PC-9 (cell line): ENCODE results near the gene CPA2. TPM values are rescaled to one million over a fixed set of nuclear protein-coding genes. Genes with fewer than 3 reads are reported as not detected.

Experiments
- Bru-seq: library from RNA; stranded (reverse); fragments of 400-500 nt; gene quantifications from one replicate; lab custom pipeline; 2021; lab: Mats Ljungman, UMichigan
- BruChase-seq, 2 experiments: library from RNA; stranded (reverse); fragments of 400-500 nt; gene quantifications; one replicate each; lab custom pipeline; 2021; lab: Mats Ljungman, UMichigan
- BruUV-seq: library from RNA; stranded (reverse); fragments of 400-500 nt; replicated peaks from 2 replicates; lab custom pipeline; 2021; lab: Mats Ljungman, UMichigan
- CTCF ChIA-PET: fragments of 300-600 bp; sonication (Branson Sonifier 250); formaldehyde crosslinking; loops from one replicate; lab custom pipeline; 2022; ENCODE audit warnings: antibody characterized with exemption; lab: Charles Lee
- POLR2A ChIA-PET: fragments of 300-600 bp; sonication (Branson Sonifier 250); formaldehyde crosslinking; loops from one replicate; lab custom pipeline; 2022; ENCODE audit warnings: antibody characterized with exemption; ENCODE audit not compliant: unreplicated experiment; lab: Charles Lee
- DNase-seq, 2 experiments: peaks; one replicate each; pipeline versions ENCODE4 v3.0.0 to v3.0.0-alpha.2; 2015 to 2022; ENCODE audit warnings: mixed read lengths in 1 of 2
- H2AFZ ChIP-seq: fragments of 200-600 bp; sonication (generic); 2 replicates; pipeline ENCODE4 v1.8.1; 2017; ENCODE audit warnings: antibody characterized with exemption
- H3F3A ChIP-seq: fragments of 200-600 bp; sonication (generic); 2 replicates; pipeline ENCODE4 v1.8.1; 2017; ENCODE audit warnings: antibody characterized with exemption, mild to moderate bottlenecking, low read depth; ENCODE audit not compliant: insufficient read depth
- H3K27ac ChIP-seq: fragments of 200-600 bp; sonication (generic); 2 replicates; pipeline ENCODE4 v1.6.1; 2016; ENCODE audit warnings: mixed run types
- H3K27me3 ChIP-seq: fragments of 200-600 bp; sonication (generic); 2 replicates; pipeline ENCODE4 v1.6.1; 2016; ENCODE audit warnings: low read depth, mixed run types; ENCODE audit not compliant: insufficient read depth
- H3K36me3 ChIP-seq: fragments of 200-600 bp; sonication (generic); 2 replicates; pipeline ENCODE4 v1.6.1; 2016; ENCODE audit warnings: low read depth, mixed run types
- H3K4me1 ChIP-seq: fragments of 200-600 bp; sonication (generic); replicated peaks from 2 replicates; pipeline ENCODE4 v1.6.1; 2016; ENCODE audit warnings: mixed run types; ENCODE audit not compliant: insufficient read depth
- H3K4me2 ChIP-seq: fragments of 200-600 bp; sonication (generic); 2 replicates; pipeline ENCODE4 v1.6.1; 2017; ENCODE audit warnings: mixed run types
- H3K4me3 ChIP-seq: fragments of 200-600 bp; sonication (generic); 2 replicates; pipeline ENCODE4 v1.6.1; 2016; ENCODE audit warnings: mixed run types
- H3K79me2 ChIP-seq: fragments of 200-600 bp; sonication (generic); 2 replicates; pipeline ENCODE4 v1.6.1; 2017; ENCODE audit warnings: low read depth, mixed run types
- H3K9me2 ChIP-seq: fragments of 200-600 bp; sonication (generic); 2 replicates; pipeline ENCODE4 v1.8.1; 2017; ENCODE audit warnings: mild to moderate bottlenecking; ENCODE audit not compliant: insufficient read depth
- H3K9me3 ChIP-seq: fragments of 200-600 bp; sonication (generic); 2 replicates; pipeline ENCODE4 v1.8.1; 2016; ENCODE audit warnings: low read depth; ENCODE audit not compliant: insufficient read depth
- H4K20me1 ChIP-seq: fragments of 200-600 bp; sonication (generic); 2 replicates; pipeline ENCODE4 v1.8.1; 2017; ENCODE audit not compliant: insufficient read depth
- EZH2 ChIP-seq: fragments of 200-600 bp; sonication (generic); IDR thresholded peaks from 2 replicates; pipeline ENCODE4 v1.8.0; 2017; ENCODE audit warnings: antibody characterized with exemption, low read depth
- intact Hi-C: fragments of 100-400 bp; cut with micrococcal nuclease; formaldehyde crosslinking; loops from one replicate; pipeline ENCODE4 v1.10.0; 2022; ENCODE audit not compliant: unreplicated experiment
- long read RNA-seq: library from polyadenylated mRNA; stranded (forward); transcript quantifications from one replicate; pipeline ENCODE4 v2.0.0, GENCODE V29; 2022
- total RNA-seq: library from RNA; stranded (reverse); gene quantifications from 2 replicates; pipeline ENCODE4 v1.2.3, GENCODE V29; 2021
- TF ChIP-seq, protein P1 (sequence below): fragments of 200-600 bp; sonication (generic); conservative IDR thresholded peaks from 2 replicates; pipeline ENCODE4 v1.6.1; 2017; ENCODE audit warnings: mixed run types, antibody characterized with exemption, mild to moderate bottlenecking, moderate library complexity

The CPA2 gene
- total RNA-seq (not detected in 2 replicates), Bru-seq, nascent RNA (percentile 2 among the genes with signal in this experiment), BruChase-seq, experiment 1, labeled RNA remaining after a 2-hour chase (percentile 9 among the genes with signal in this experiment), BruChase-seq, experiment 2, labeled RNA remaining after a 6-hour chase (not detected)
- long read RNA-seq = 0 reads

DNA sequence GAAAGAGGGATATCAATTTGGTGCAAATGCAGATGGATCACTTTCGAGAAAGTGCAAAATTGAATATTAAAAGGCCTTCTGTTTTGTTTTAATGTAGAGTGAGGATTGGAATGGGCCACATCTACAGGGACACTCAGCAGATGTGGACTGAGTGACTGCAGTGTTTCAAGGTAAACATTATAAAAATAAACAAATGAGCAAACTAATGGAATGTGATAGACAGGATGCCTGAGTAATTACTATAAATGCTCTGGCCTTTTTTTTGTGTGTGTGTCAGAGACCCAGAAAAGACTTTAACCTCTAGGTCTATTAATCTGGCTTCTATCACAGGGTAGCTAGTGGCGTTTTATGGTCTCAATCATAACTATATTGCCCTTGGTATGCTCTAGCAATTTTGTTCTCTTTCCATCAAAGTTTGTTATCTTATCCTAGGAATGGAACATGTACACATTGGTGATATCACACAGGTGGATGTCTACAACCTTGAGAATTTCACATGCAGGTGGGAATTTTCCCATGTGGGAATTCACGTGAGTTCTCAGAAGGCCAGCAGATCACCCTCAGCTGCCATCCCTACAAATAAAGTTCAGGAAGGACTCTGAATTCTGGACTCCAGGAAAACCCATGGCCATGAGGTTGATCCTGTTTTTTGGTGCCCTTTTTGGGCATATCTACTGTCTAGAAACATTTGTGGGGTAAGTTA, at the start of gene CPA2:
Gene CPA2 (plus strand): TSS at position 606 of the 703 bp plus-strand sequence. CDS start 19 bp downstream, at position 625.
- POLR2A ChIA-PET = no interaction called here
- no peak within 1 kb of the TSS for H3K4me2 ChIP-seq

DNA sequence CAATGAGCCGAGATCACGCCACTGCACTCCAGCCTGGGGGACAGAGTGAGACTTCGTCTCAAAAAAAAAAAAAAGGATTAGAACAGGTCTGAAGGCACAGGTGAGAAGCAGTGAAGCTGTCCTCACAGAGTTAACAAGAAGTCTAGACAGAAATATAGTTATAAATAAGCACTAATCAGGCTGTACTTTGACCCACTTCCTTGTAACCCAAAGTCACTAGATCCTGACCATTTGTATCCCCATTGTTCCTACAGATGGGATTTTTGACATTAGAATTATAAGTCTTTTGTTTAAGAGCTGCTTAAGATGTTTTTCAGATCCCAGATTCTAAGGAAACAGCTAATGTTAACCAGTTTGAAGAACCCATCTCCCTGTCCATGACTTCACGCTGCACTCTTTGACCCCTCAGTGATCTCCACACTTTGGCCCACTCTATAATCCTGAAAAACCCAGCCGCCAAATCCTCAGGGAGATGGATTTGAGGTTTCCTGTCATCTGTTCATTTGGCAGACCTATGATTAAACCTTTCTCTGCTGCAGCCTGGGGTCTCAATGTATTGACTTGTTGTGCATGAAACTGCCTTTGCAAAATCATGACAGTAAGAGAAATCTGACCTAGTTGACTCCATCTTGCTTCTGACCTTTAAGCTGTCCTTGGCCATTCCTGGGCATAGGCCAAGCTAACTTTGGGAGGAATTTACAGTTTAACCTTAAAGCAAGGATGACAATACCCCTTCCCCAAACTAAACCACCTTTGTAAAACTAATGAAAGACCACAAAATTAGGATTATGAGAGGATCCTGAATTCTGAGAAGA, 47.6 kb upstream of the CPA2 start:
- H3F3A ChIP-seq = no peaks in the 10 kb centered on the region
- H4K20me1 ChIP-seq = no peaks in the 10 kb centered on the region
- DNase-seq = no peak
- no peaks in the 10 kb centered on the region for H3K9me3 ChIP-seq
- CTCF ChIA-PET = no interaction called here
- H3K4me1 ChIP-seq = no peaks in the 10 kb centered on the region
- no peak overlapping the region for H3K4me3 ChIP-seq
- no peaks in the 10 kb centered on the region for H3K9me2 ChIP-seq
- H3K4me2 ChIP-seq = no peak overlapping the region
- no peak overlapping the region for H2AFZ ChIP-seq
- no peak overlapping the region for H3K27ac ChIP-seq
- POLR2A ChIA-PET = no interaction called here
- no peak for TF ChIP-seq EZH2
- TF ChIP-seq, protein P1, sequence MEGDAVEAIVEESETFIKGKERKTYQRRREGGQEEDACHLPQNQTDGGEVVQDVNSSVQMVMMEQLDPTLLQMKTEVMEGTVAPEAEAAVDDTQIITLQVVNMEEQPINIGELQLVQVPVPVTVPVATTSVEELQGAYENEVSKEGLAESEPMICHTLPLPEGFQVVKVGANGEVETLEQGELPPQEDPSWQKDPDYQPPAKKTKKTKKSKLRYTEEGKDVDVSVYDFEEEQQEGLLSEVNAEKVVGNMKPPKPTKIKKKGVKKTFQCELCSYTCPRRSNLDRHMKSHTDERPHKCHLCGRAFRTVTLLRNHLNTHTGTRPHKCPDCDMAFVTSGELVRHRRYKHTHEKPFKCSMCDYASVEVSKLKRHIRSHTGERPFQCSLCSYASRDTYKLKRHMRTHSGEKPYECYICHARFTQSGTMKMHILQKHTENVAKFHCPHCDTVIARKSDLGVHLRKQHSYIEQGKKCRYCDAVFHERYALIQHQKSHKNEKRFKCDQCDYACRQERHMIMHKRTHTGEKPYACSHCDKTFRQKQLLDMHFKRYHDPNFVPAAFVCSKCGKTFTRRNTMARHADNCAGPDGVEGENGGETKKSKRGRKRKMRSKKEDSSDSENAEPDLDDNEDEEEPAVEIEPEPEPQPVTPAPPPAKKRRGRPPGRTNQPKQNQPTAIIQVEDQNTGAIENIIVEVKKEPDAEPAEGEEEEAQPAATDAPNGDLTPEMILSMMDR = no peak
- BruUV-seq = no TSS peak
- intact Hi-C loops = no loop called here
- no peaks in the 10 kb centered on the region for H3K27me3 ChIP-seq
- no peaks in the 10 kb centered on the region for H3K79me2 ChIP-seq
- no peaks in the 10 kb centered on the region for H3K36me3 ChIP-seq

More for the DNA sequence above, at the start of gene CPA2:
- H3K79me2 ChIP-seq = no peaks in the 10 kb centered on the region
- no peak for TF ChIP-seq EZH2
- TF ChIP-seq, protein P1 = no peak
- no peaks in the 10 kb centered on the region for H3F3A ChIP-seq
- H2AFZ ChIP-seq = no peak within 1 kb of the TSS
- H3K9me2 ChIP-seq = no peaks in the 10 kb centered on the region
- CTCF ChIA-PET = no interaction called here
- DNase-seq = peak in 1 of 2 experiments; percentile 62
- BruUV-seq = no TSS peak
- no peaks in the 10 kb centered on the region for H3K27me3 ChIP-seq
- H4K20me1 ChIP-seq = no peaks in the 10 kb centered on the region
- no peak within 1 kb of the TSS for H3K4me3 ChIP-seq
- H3K36me3 ChIP-seq = no peaks in the 10 kb centered on the region
- no peaks in the 10 kb centered on the region for H3K9me3 ChIP-seq
- H3K27ac ChIP-seq = no peak within 1 kb of the TSS
- intact Hi-C loops = no loop called here
- H3K4me1 ChIP-seq = peaks cover 14% of the 10 kb centered on the region

DNA sequence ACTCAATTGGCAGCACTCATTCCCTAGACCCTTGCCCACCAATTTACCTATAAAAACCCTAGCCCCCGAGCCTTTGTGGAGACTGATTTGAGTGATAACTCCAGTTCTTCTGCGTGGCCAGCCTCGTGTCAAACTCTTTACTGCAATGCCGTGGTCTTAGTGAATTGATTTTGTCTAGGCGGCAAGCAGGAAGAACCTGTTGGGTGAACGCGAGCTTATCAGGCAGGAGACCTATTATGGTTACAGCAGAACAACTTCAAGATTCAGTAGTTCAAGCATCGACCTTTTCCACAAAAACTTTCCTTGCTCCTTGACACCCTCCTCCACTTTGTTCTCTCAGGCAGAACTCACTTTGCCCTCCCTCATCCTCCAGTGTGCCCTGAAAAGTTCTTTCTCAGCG, 46.8 kb upstream of the CPA2 start:
- peaks cover 5% of the 10 kb centered on the region for H3K4me1 ChIP-seq
- no peak overlapping the region for H3K4me2 ChIP-seq
- no peaks in the 10 kb centered on the region for H4K20me1 ChIP-seq
- no peaks in the 10 kb centered on the region for H3F3A ChIP-seq
- no TSS peak for BruUV-seq
- no peaks in the 10 kb centered on the region for H3K27me3 ChIP-seq
- intact Hi-C loops = no loop called here
- H3K9me3 ChIP-seq = no peaks in the 10 kb centered on the region
- TF ChIP-seq, protein P1 = no peak
- TF ChIP-seq EZH2 = no peak
- H3K4me3 ChIP-seq = no peak overlapping the region
- H2AFZ ChIP-seq = no peak overlapping the region
- no peak for DNase-seq
- POLR2A ChIA-PET = no interaction called here
- no peaks in the 10 kb centered on the region for H3K9me2 ChIP-seq
- H3K79me2 ChIP-seq = no peaks in the 10 kb centered on the region
- no peak overlapping the region for H3K27ac ChIP-seq
- H3K36me3 ChIP-seq = no peaks in the 10 kb centered on the region
- CTCF ChIA-PET = no interaction called here
